ENCODE measurements around the gene SEMA6A. TPM values are rescaled to one million over a fixed set of nuclear protein-coding genes. Genes with fewer than 3 reads are reported as not detected.

The SEMA6A gene
- total RNA-seq, 2 experiments from 2014 or later = not detected

DNA sequence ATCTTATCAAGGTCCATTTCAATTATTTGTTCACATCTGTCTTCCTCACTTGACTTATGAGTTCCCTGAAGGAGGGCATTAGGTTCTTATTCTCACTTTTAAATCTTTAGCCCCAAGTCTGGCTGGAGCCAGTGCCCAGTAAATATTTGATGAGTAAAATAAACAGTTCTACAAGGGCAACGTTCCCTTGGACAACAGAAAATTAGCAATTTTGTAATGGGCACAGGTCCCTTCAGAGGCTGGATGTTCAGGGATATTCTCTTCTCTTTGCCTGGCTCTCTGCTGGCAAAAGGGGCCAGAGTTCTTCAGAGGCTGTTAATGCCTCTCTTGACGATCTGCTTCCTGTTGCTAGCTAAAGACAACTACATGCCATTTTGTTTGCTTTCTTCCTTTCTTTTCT is 149.7 kb downstream of the SEMA6A start:
- TF ChIP-seq, protein P1, sequence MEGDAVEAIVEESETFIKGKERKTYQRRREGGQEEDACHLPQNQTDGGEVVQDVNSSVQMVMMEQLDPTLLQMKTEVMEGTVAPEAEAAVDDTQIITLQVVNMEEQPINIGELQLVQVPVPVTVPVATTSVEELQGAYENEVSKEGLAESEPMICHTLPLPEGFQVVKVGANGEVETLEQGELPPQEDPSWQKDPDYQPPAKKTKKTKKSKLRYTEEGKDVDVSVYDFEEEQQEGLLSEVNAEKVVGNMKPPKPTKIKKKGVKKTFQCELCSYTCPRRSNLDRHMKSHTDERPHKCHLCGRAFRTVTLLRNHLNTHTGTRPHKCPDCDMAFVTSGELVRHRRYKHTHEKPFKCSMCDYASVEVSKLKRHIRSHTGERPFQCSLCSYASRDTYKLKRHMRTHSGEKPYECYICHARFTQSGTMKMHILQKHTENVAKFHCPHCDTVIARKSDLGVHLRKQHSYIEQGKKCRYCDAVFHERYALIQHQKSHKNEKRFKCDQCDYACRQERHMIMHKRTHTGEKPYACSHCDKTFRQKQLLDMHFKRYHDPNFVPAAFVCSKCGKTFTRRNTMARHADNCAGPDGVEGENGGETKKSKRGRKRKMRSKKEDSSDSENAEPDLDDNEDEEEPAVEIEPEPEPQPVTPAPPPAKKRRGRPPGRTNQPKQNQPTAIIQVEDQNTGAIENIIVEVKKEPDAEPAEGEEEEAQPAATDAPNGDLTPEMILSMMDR (IDR thresholded peaks at IDR 0.05) = no peak
- H3K4me1 Mint-ChIP-seq (ENCODE audit: low read depth) = no peaks in the 10 kb centered on the region
- H3K36me3 Mint-ChIP-seq (ENCODE audit: low read depth) = peaks cover 5% of the 10 kb centered on the region
- CTCF ChIA-PET = no interaction called here
- H3K9me3 Mint-ChIP-seq = no peaks in the 10 kb centered on the region
- H3K27me3 Mint-ChIP-seq = no peaks in the 10 kb centered on the region
- no peak overlapping the region for H3K27ac Mint-ChIP-seq
- intact Hi-C loops (cut with micrococcal nuclease) = no loop called here
- no peak for ATAC-seq
- no peak overlapping the region for H3K4me3 Mint-ChIP-seq
- no peak for DNase-seq
- POLR2A ChIA-PET = no interaction called here

DNA sequence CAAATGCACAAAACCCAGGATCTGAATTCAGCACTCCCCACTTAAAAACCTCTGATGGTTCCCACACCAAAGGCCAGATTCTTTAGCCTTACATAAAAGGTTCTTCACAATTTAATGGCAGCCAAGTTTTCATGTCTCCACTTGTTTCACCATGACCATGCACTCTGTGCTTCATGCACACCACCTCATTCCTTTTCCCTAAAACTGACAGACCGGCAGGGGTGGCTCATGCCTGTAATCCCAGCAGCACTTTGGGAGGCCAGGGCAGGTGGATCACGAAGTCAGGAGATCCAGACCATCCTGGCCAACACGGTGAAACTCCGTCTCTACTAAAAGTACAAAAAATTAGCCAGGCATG is 150.4 kb downstream of the SEMA6A start:
- ATAC-seq = no peak
- DNase-seq = no peak
- TF ChIP-seq, protein P1 (IDR thresholded peaks at IDR 0.05) = no peak
- H3K4me3 Mint-ChIP-seq = no peak overlapping the region
- CTCF ChIA-PET = no interaction called here
- no peaks in the 10 kb centered on the region for H3K4me1 Mint-ChIP-seq (ENCODE audit: low read depth)
- POLR2A ChIA-PET = interaction anchor here (0.6 kb wide), 2 partner anchors 42 to 527 kb away, joined by 3 read pairs; no protein-coding TSS in a partner anchor
- H3K27ac Mint-ChIP-seq = no peak overlapping the region
- H3K9me3 Mint-ChIP-seq = no peaks in the 10 kb centered on the region
- H3K27me3 Mint-ChIP-seq = no peaks in the 10 kb centered on the region
- intact Hi-C loops (cut with micrococcal nuclease) = no loop called here
- peaks cover 8% of the 10 kb centered on the region for H3K36me3 Mint-ChIP-seq (ENCODE audit: low read depth)

- H3K9me3 Mint-ChIP-seq = no peaks in the 10 kb centered on the region
- H3K4me1 Mint-ChIP-seq (ENCODE audit: low read depth) = no peaks in the 10 kb centered on the region
- H3K27me3 Mint-ChIP-seq = no peaks in the 10 kb centered on the region
- intact Hi-C loops (cut with micrococcal nuclease) = no loop called here
- no peak overlapping the region for H3K4me3 Mint-ChIP-seq
- no peak for DNase-seq
- no peak for ATAC-seq
- H3K27ac Mint-ChIP-seq = no peak overlapping the region
- ChIA-PET CTCF (no interaction called here), POLR2A (interaction anchor here (0.6 kb wide), 2 partner anchors 43 to 527 kb away, joined by 3 read pairs; no protein-coding TSS in a partner anchor)
- TF ChIP-seq, protein P1 (IDR thresholded peaks at IDR 0.05) = no peak
- H3K36me3 Mint-ChIP-seq (ENCODE audit: low read depth) = peaks cover 11% of the 10 kb centered on the region
These were observed 150.9 kb downstream of the SEMA6A start for GRCh38 chr5:116423587-116424257.

DNA sequence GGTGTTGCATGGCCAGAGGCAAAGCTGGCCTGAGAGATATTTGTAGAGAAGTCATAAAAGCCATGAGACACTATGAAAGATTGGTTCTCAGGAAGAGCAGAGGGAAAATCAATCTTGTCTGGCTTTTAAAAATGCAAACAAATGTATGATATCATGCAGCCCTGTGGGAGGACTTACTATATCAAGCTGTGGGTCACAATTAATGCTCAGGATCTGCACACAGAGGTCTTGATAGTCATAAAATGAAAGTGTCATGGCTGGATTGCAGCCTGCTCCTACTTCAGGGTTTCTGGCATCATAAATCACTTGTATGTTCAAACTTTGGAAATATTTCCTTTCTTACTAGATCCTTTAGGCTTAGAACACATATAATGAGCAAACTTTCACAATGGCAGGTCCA is 151.5 kb downstream of the SEMA6A start:
- Mint-ChIP-seq H3K36me3 (ENCODE audit: low read depth) (peaks cover 11% of the 10 kb centered on the region), H3K27ac (no peak overlapping the region), H3K4me3 (no peak overlapping the region), H3K9me3 (no peaks in the 10 kb centered on the region), H3K27me3 (no peaks in the 10 kb centered on the region), H3K4me1 (ENCODE audit: low read depth) (no peaks in the 10 kb centered on the region)
- CTCF ChIA-PET = no interaction called here
- TF ChIP-seq, protein P1 (IDR thresholded peaks at IDR 0.05) = no peak
- POLR2A ChIA-PET = no interaction called here
- no peak for DNase-seq
- ATAC-seq = no peak
- intact Hi-C loops (cut with micrococcal nuclease) = no loop called here

DNA sequence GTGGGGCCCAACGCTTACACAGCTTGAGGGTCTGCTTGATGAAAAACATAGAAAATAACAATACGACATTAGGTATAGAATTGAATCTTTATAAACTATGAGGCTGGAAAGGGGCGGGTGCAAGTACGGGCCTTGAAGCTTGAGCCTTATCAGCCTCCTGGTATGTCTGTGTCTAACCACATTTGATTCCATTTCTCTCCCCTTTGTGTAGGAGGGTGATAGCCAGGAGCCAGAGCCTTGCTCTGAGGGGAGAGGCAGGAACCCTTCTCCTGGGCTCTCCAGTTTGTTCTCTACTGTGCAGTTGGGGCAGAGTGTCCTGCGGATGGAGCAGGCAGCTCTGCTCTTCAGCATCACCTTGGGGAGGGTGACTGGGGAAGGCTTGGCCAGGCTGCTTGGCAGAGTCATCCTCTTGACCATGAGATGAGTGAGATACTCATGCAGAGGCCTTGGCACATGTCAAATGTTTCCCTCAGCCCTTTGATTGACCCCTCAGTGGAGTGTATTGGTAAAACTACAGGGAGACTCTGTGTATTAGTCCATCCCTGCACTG is 153.5 kb downstream of the SEMA6A start:
- intact Hi-C loops (cut with micrococcal nuclease) = no loop called here
- POLR2A ChIA-PET = no interaction called here
- no peak overlapping the region for H3K4me3 Mint-ChIP-seq
- ATAC-seq (no peak), DNase-seq (no peak)
- TF ChIP-seq, protein P1 (IDR thresholded peaks at IDR 0.05) = no peak
- CTCF ChIA-PET = no interaction called here
- H3K27me3 Mint-ChIP-seq = no peaks in the 10 kb centered on the region
- peaks cover 22% of the 10 kb centered on the region for H3K36me3 Mint-ChIP-seq (ENCODE audit: low read depth)
- H3K4me1 Mint-ChIP-seq (ENCODE audit: low read depth) = no peaks in the 10 kb centered on the region
- no peaks in the 10 kb centered on the region for H3K9me3 Mint-ChIP-seq
- H3K27ac Mint-ChIP-seq = no peak overlapping the region
